ENCODE measurements around the gene ARHGDIB. TPM values are rescaled to one million over a fixed set of nuclear protein-coding genes. Genes with fewer than 3 reads are reported as not detected.
A peak's percentile ranks its signal among the peaks of the same experiment; 100 is the strongest.

ARHGDIB gene
- total RNA-seq, 1 experiment from 2014 or later, result 7.7 TPM

- intact Hi-C loops (cut with micrococcal nuclease), result no loop called here
- peaks cover 16% of the 10 kb centered on the region for H3K4me1 Mint-ChIP-seq (ENCODE audit: insufficient read depth, unreplicated experiment)
- H3K4me3 Mint-ChIP-seq (ENCODE audit: unreplicated experiment), result no peak overlapping the region
- DNase-seq (ENCODE audit: unreplicated experiment), result no peak
- no peaks in the 10 kb centered on the region for H3K27me3 Mint-ChIP-seq (ENCODE audit: insufficient read depth, unreplicated experiment)
- no peak for TF ChIP-seq CTCF (IDR thresholded peaks at IDR 0.05; ENCODE audit: unreplicated experiment)
- ChIA-PET POLR2A (interaction anchor here (1.2 kb wide), 1 partner anchor 231 kb away, joined by 3 read pairs; a partner anchor contains a TSS), CTCF (interaction anchor here (1.2 kb wide), 1 partner anchor 9 kb away, joined by 3 read pairs; no protein-coding TSS in a partner anchor)
- BruUV-seq (replicated peaks), result no TSS peak
- H3K9me3 Mint-ChIP-seq (ENCODE audit: unreplicated experiment), result no peaks in the 10 kb centered on the region
- H3K27ac Mint-ChIP-seq (ENCODE audit: low read depth, unreplicated experiment), result no peak overlapping the region
- H3K36me3 Mint-ChIP-seq (ENCODE audit: insufficient read depth, unreplicated experiment), result no peaks in the 10 kb centered on the region
Observed at GRCh38 chr12:15004421-15004820, 43.0 kb upstream of the ARHGDIB start.

GRCh38 chr12:15001733-15002382 is 40.5 kb upstream of the ARHGDIB start:
- POLR2A ChIA-PET, result interaction anchor here (0.6 to 0.7 kb wide), 2 partner anchors 19 to 628 kb away, joined by 3 read pairs; no protein-coding TSS in a partner anchor
- intact Hi-C loops (cut with micrococcal nuclease), result no loop called here
- H3K27ac Mint-ChIP-seq (ENCODE audit: low read depth, unreplicated experiment), result no peak overlapping the region
- H3K27me3 Mint-ChIP-seq (ENCODE audit: insufficient read depth, unreplicated experiment), result no peaks in the 10 kb centered on the region
- TF ChIP-seq CTCF (IDR thresholded peaks at IDR 0.05; ENCODE audit: unreplicated experiment), result no peak
- BruUV-seq (replicated peaks), result no TSS peak
- CTCF ChIA-PET, result interaction anchor here (0.5 to 3.1 kb wide), 6 partner anchors 83 to 488 kb away, joined by 3 to 11 read pairs (median 3); partner anchors contain the start of gene RERG
- H3K9me3 Mint-ChIP-seq (ENCODE audit: unreplicated experiment), result no peaks in the 10 kb centered on the region
- DNase-seq (ENCODE audit: unreplicated experiment), result peak; percentile 29
- H3K4me3 Mint-ChIP-seq (ENCODE audit: unreplicated experiment), result no peak overlapping the region
- H3K36me3 Mint-ChIP-seq (ENCODE audit: insufficient read depth, unreplicated experiment), result no peaks in the 10 kb centered on the region
- H3K4me1 Mint-ChIP-seq (ENCODE audit: insufficient read depth, unreplicated experiment), result peaks cover 23% of the 10 kb centered on the region

GRCh38 chr12:15000575-15000974 is 39.2 kb upstream of the ARHGDIB start:
- ChIA-PET POLR2A (no interaction called here), CTCF (interaction anchor here (0.5 to 3.1 kb wide), 8 partner anchors 11 to 231 kb away, joined by 3 to 11 read pairs (median 4); partner anchors contain the start of gene RERG)
- H3K27ac Mint-ChIP-seq (ENCODE audit: low read depth, unreplicated experiment), result no peak overlapping the region
- no peaks in the 10 kb centered on the region for H3K9me3 Mint-ChIP-seq (ENCODE audit: unreplicated experiment)
- no TSS peak for BruUV-seq (replicated peaks)
- no peaks in the 10 kb centered on the region for H3K36me3 Mint-ChIP-seq (ENCODE audit: insufficient read depth, unreplicated experiment)
- intact Hi-C loops (cut with micrococcal nuclease), result no loop called here
- no peak for DNase-seq (ENCODE audit: unreplicated experiment)
- no peaks in the 10 kb centered on the region for H3K27me3 Mint-ChIP-seq (ENCODE audit: insufficient read depth, unreplicated experiment)
- H3K4me1 Mint-ChIP-seq (ENCODE audit: insufficient read depth, unreplicated experiment), result peaks cover 23% of the 10 kb centered on the region
- no peak overlapping the region for H3K4me3 Mint-ChIP-seq (ENCODE audit: unreplicated experiment)
- TF ChIP-seq CTCF (IDR thresholded peaks at IDR 0.05; ENCODE audit: unreplicated experiment), result no peak

- peak; percentile 78 for DNase-seq (ENCODE audit: unreplicated experiment)
- peaks cover 23% of the 10 kb centered on the region for H3K4me1 Mint-ChIP-seq (ENCODE audit: insufficient read depth, unreplicated experiment)
- CTCF ChIA-PET, result interaction anchor here (0.6 to 3.1 kb wide), 7 partner anchors 12 to 230 kb away, joined by 3 to 11 read pairs (median 4); partner anchors contain the start of gene RERG
- no peak overlapping the region for H3K27ac Mint-ChIP-seq (ENCODE audit: low read depth, unreplicated experiment)
- H3K4me3 Mint-ChIP-seq (ENCODE audit: unreplicated experiment), result no peak overlapping the region
- POLR2A ChIA-PET, result no interaction called here
- no peaks in the 10 kb centered on the region for H3K27me3 Mint-ChIP-seq (ENCODE audit: insufficient read depth, unreplicated experiment)
- no peak for TF ChIP-seq CTCF (IDR thresholded peaks at IDR 0.05; ENCODE audit: unreplicated experiment)
- H3K9me3 Mint-ChIP-seq (ENCODE audit: unreplicated experiment), result no peaks in the 10 kb centered on the region
- intact Hi-C loops (cut with micrococcal nuclease), result loop anchor here (2.0 to 10.0 kb wide), 4 partner anchors 152 to 585 kb away; partner anchors contain the start of gene RERG
- no TSS peak for BruUV-seq (replicated peaks)
- H3K36me3 Mint-ChIP-seq (ENCODE audit: insufficient read depth, unreplicated experiment), result no peaks in the 10 kb centered on the region
Observed at GRCh38 chr12:14999695-15000365, 38.4 kb upstream of the ARHGDIB start.

Data from MCF 10A (cell line).